ENCODE data around the gene ABCB8.
A peak's percentile ranks its signal among the peaks of the same experiment; 100 is the strongest.

ABCB8 gene

DNA sequence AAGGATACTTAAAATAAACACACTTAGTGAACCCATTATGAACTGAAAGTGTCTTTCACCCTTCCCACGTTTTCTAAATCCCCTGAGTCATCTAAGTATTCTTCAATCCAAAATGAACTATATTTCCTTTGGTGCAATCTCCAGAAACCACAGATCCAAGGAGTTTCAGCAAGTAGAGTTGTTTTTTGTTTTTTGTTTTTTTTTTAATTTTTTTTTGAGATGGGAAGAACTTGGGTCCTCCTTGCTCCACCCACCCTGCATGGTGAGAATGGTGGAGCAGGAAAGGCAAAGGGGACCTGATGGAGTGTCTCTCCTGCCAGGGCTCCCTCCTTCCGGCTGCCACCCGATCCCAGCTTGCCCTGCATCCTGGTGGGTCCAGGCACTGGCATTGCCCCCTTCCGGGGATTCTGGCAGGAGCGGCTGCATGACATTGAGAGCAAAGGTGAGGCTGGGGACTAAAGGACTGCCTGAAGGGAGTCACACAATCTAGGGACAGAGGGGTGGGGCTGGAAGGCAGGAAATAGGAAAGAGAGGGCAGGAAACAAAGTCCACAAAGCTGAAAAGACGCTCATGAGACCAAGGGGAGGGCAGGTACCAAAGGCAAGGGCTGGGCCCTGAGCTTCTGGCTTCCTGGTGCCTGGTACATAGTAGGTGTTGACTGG is 16.1 kb upstream of the ABCB8 start:
- in situ Hi-C loops (cut with HindIII; ENCODE audit: low pct_unique_long_range_greater_than_20kb, low sequenced_read_pairs), result no loop called here
- DNase-seq (ENCODE audit: low read depth in 1 of 2, low spot score in 1 of 2), result no peak
- TF ChIP-seq JUND (IDR thresholded peaks at IDR 0.05; ENCODE audit: low read depth), result no peak

GRCh38 chr7:151012911-151013347 is 15.3 kb upstream of the ABCB8 start:
- in situ Hi-C loops (cut with HindIII; ENCODE audit: low pct_unique_long_range_greater_than_20kb, low sequenced_read_pairs), result no loop called here
- peak; percentile 41 to 42 for DNase-seq (ENCODE audit: low read depth in 1 of 2, low spot score in 1 of 2)
- TF ChIP-seq JUND (IDR thresholded peaks at IDR 0.05; ENCODE audit: low read depth), result no peak

- DNase-seq (ENCODE audit: low read depth in 1 of 2, low spot score in 1 of 2), result no peak
- no peak for TF ChIP-seq JUND (IDR thresholded peaks at IDR 0.05; ENCODE audit: low read depth)
These were observed 14.9 kb upstream of the ABCB8 start for GRCh38 chr7:151013356-151013732.

DNA sequence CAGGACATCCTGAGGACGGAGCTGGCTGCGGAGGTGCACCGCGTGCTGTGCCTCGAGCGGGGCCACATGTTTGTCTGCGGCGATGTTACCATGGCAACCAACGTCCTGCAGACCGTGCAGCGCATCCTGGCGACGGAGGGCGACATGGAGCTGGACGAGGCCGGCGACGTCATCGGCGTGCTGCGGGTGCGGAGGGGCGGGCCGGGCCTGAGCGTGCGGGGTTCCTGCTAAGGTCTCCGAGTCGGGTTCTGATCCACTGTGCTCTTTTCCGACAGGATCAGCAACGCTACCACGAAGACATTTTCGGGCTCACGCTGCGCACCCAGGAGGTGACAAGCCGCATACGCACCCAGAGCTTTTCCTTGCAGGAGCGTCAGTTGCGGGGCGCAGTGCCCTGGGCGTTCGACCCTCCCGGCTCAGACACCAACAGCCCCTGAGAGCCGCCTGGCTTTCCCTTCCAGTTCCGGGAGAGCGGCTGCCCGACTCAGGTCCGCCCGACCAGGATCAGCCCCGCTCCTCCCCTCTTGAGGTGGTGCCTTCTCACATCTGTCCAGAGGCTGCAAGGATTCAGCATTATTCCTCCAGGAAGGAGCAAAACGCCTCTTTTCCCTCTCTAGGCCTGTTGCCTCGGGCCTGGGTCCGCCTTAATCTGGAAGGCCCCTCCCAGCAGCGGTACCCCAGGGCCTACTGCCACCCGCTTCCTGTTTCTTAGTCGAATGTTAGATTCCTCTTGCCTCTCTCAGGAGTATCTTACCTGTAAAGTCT is 14.3 kb upstream of the ABCB8 start:
- in situ Hi-C loops (cut with HindIII; ENCODE audit: low pct_unique_long_range_greater_than_20kb, low sequenced_read_pairs), result no loop called here
- TF ChIP-seq JUND (IDR thresholded peaks at IDR 0.05; ENCODE audit: low read depth), result no peak
- no peak for DNase-seq (ENCODE audit: low read depth in 1 of 2, low spot score in 1 of 2)

More at GRCh38 chr7:151013356-151013732, 14.9 kb upstream of the ABCB8 start:
- in situ Hi-C loops (cut with HindIII; ENCODE audit: low pct_unique_long_range_greater_than_20kb, low sequenced_read_pairs), result no loop called here

GRCh38 chr7:151014950-151015349 is 13.3 kb upstream of the ABCB8 start:
- no peak for DNase-seq (ENCODE audit: low read depth in 1 of 2, low spot score in 1 of 2)
- TF ChIP-seq JUND (IDR thresholded peaks at IDR 0.05; ENCODE audit: low read depth), result no peak
- in situ Hi-C loops (cut with HindIII; ENCODE audit: low pct_unique_long_range_greater_than_20kb, low sequenced_read_pairs), result no loop called here

- no peak for DNase-seq (ENCODE audit: low read depth in 1 of 2, low spot score in 1 of 2)
- in situ Hi-C loops (cut with HindIII; ENCODE audit: low pct_unique_long_range_greater_than_20kb, low sequenced_read_pairs), result no loop called here
- no peak for TF ChIP-seq JUND (IDR thresholded peaks at IDR 0.05; ENCODE audit: low read depth)
These were observed 12.3 kb upstream of the ABCB8 start for GRCh38 chr7:151015967-151016366.

DNA sequence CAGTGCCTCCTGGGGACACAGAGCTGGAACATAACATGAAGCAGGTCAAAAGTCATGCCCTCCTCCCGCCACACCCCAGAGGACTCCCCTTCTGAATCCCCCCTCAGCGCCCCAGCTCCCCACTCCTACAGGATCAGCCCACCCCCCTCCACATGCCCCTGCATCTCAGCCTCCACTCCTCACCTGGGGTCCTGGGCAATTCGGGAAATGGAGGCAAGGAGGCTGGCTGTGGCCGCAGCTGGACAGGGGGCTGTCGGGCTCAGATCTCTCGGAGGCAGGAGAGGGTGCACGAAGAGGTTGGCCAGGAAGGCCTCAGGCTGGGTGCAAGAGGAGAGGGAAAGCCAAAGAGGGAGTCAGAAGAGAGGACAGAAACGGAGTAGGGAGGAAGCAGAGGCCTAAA is 11.7 kb upstream of the ABCB8 start:
- no peak for TF ChIP-seq JUND (IDR thresholded peaks at IDR 0.05; ENCODE audit: low read depth)
- in situ Hi-C loops (cut with HindIII; ENCODE audit: low pct_unique_long_range_greater_than_20kb, low sequenced_read_pairs), result no loop called here
- DNase-seq (ENCODE audit: low read depth in 1 of 2, low spot score in 1 of 2), result no peak

DNA sequence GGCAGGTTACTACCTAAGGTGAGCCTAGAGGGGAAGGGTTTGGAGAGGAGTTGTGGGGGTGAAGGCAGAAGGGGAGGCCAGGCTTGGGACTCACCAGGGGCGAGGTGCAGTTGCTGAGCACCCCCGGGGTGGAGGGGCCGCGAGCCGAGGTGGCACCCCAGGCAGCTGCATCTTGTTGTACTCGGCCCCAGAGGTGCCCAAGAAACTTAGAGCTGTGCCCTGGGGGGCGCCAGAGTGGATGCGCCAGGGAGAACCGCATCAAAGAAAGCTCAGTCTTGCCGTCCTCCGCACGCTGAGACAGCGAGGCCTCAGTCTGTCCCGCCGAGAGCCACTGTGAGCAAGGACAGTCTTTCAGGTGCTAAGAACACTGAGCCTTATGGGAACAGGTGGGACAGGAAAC is 11.3 kb upstream of the ABCB8 start:
- no peak for DNase-seq (ENCODE audit: low read depth in 1 of 2, low spot score in 1 of 2)
- in situ Hi-C loops (cut with HindIII; ENCODE audit: low pct_unique_long_range_greater_than_20kb, low sequenced_read_pairs), result no loop called here
- no peak for TF ChIP-seq JUND (IDR thresholded peaks at IDR 0.05; ENCODE audit: low read depth)

GRCh38 chr7:151017370-151017952 is 10.8 kb upstream of the ABCB8 start:
- DNase-seq (ENCODE audit: low read depth in 1 of 2, low spot score in 1 of 2), result no peak
- in situ Hi-C loops (cut with HindIII; ENCODE audit: low pct_unique_long_range_greater_than_20kb, low sequenced_read_pairs), result no loop called here
- TF ChIP-seq JUND (IDR thresholded peaks at IDR 0.05; ENCODE audit: low read depth), result no peak

GRCh38 chr7:151017953-151018420 is 10.3 kb upstream of the ABCB8 start:
- in situ Hi-C loops (cut with HindIII; ENCODE audit: low pct_unique_long_range_greater_than_20kb, low sequenced_read_pairs), result no loop called here
- DNase-seq (ENCODE audit: low read depth in 1 of 2, low spot score in 1 of 2), result peak in 1 of 2 experiments; percentile 32
- TF ChIP-seq JUND (IDR thresholded peaks at IDR 0.05; ENCODE audit: low read depth), result no peak

- in situ Hi-C loops (cut with HindIII; ENCODE audit: low pct_unique_long_range_greater_than_20kb, low sequenced_read_pairs), result no loop called here
- DNase-seq (ENCODE audit: low read depth in 1 of 2, low spot score in 1 of 2), result peak in 1 of 2 experiments; percentile 72
- TF ChIP-seq JUND (IDR thresholded peaks at IDR 0.05; ENCODE audit: low read depth), result no peak
These were observed 9.7 kb upstream of the ABCB8 start for GRCh38 chr7:151018421-151019129.

DNA sequence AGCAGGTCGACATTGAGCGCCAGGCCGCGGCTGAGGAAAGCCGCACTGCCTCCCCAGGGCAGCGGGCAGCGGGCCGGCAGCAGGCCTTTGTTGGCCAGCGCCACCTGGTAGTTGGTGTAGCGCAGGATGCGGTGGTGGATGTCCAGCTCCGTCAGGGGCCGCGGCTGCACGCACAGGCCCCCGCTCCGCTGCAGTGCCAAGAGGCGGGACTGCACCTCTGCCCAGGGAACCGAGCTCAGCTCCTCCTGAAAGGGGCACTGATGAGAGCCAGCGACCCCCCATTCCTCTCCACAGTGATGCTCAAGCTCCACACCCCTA is 9.2 kb upstream of the ABCB8 start:
- DNase-seq (ENCODE audit: low read depth in 1 of 2, low spot score in 1 of 2), result no peak
- in situ Hi-C loops (cut with HindIII; ENCODE audit: low pct_unique_long_range_greater_than_20kb, low sequenced_read_pairs), result no loop called here
- TF ChIP-seq JUND (IDR thresholded peaks at IDR 0.05; ENCODE audit: low read depth), result no peak

- no peak for DNase-seq (ENCODE audit: low read depth in 1 of 2, low spot score in 1 of 2)
- no peak for TF ChIP-seq JUND (IDR thresholded peaks at IDR 0.05; ENCODE audit: low read depth)
- in situ Hi-C loops (cut with HindIII; ENCODE audit: low pct_unique_long_range_greater_than_20kb, low sequenced_read_pairs), result no loop called here
These were observed 8.0 kb upstream of the ABCB8 start for GRCh38 chr7:151020231-151020630.

Measured in T47D (cell line).